Stimulated activated CD8-positive, alpha-beta memory T cell treated with anti-CD3 and anti-CD28 coated beads, Interleukin-4, amount 100 ng/mL, for 4 hours (primary cell): ENCODE data around the gene NHLRC3.
A peak's percentile ranks its signal among the peaks of the same experiment; 100 is the strongest.
"Not testable (repeated sequence)": the region's sequence is repeated elsewhere in the genome, so short reads cannot be mapped to it uniquely, and the experiment has no call there.

Experiments
- DNase-seq, 2 donors: peaks; one replicate each; pipeline ENCODE4 v3.0.0-alpha.2; 2020; ENCODE audit warnings: low read depth in 2 of 2, low spot score in 1 of 2

NHLRC3 gene, protein sequence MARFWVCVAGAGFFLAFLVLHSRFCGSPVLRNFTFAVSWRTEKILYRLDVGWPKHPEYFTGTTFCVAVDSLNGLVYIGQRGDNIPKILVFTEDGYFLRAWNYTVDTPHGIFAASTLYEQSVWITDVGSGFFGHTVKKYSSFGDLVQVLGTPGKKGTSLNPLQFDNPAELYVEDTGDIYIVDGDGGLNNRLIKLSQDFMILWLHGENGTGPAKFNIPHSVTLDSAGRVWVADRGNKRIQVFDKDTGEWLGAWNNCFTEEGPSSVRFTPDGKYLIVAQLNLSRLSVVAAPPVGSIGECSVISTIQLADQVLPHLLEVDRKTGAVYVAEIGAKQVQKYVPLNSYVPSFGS

DNA sequence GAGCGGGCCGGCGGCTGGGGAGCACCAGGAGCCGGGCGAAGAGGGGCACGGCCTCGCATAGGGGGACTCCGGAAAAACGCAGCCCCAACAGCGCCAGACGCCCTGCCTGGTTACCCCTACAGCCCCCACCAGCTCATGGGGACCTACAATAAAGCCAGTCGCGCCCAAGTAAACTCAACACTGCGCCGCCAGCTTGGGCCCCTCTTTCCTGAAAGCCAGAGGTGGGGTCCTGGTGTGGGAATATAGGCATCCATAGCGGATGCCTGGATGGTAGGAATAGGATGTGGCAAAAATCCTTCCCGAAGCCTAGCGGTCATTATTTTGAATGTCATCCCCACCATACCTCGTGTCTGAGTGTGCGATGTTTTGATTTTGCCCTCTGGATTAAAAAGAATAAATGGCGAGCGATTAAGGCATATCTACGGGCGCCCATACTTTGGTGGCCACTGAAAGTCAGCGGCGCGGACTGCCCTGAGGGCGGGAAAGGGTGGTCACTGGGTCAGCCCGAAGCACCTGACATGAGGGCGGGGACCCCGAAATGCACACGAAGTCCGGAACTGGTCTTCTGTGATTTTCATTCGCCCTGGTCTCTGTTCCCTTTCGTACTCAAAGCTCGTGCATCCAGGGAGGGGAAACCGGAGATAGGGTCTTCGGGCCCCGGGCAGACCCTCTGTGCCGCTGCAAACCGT lies at the start of gene NHLRC3, which contains the start of gene PROSER1:
Gene NHLRC3, plus strand, starts transcription at position 577 of the 689 bp plus-strand sequence. CDS start 184 bp downstream, outside the sequence.
Gene PROSER1, minus strand, starts transcription at position 210 of the 689 bp plus-strand sequence. CDS start 847 bp downstream, outside the sequence.
- peak; percentile 66 to 69 for DNase-seq

DNA sequence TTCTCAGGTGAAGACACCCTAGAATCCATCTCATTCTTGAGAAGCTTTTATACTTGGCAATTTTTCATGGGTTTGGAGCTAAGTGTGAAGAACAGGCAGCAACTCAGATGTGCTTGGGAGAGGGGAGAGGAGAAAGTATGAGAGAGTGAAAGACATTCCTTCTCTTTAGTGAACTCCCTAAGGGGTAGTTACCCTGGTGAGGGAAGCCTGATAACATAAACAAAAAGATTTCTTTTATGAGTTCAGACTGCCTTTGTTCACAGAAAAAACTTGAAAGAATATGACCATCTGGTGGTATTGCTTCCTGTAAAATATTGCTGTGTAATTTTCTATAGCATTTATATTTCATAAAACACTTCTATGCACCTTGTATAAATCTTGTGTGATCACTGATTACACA lies 47.6 kb upstream of the NHLRC3 start, which contains the start of gene STOML3:
Gene STOML3, minus strand, starts transcription at position 139 of the 400 bp plus-strand sequence. Its CDS starts 110 bp downstream, at position 29.
- no peak for DNase-seq

DNA sequence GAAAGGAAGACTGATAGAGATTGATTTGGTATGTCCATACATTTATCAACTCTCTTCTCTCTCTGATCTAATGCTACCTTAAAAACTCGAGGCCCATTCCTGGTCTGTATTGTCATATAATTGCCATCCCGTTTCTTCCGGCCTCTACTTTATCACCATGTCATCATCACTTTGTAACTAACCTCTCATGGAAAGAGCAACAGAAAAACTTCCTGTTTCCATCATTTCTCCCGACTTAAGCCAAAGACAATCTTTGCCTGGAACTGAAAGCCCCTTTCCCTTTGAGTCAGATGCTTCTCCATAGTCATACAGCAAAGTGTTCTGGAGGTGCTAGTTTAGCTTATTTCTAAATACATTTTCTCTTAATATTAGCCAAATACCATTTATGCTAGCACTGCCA lies 44.9 kb upstream of the NHLRC3 start:
- DNase-seq = no peak

DNA sequence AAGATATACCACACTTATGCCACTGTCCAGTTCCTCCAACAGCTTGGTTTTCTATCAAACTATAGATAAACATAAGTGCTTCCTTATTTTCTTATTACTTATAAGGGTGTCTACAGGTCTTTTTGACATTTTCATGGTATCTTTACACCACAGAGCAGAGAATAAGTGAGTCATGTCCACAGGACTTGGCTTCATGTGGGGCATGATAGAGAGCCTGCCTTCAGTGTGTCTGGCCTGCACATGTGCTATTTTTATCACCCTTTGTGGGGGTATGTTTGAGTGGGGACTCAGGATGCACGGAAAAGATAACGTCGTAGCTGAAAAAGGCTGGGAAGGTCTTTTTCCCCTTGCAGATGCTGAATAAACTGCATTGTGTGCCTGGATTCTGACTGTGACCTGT lies 39.5 kb upstream of the NHLRC3 start:
- DNase-seq = no peak

DNA sequence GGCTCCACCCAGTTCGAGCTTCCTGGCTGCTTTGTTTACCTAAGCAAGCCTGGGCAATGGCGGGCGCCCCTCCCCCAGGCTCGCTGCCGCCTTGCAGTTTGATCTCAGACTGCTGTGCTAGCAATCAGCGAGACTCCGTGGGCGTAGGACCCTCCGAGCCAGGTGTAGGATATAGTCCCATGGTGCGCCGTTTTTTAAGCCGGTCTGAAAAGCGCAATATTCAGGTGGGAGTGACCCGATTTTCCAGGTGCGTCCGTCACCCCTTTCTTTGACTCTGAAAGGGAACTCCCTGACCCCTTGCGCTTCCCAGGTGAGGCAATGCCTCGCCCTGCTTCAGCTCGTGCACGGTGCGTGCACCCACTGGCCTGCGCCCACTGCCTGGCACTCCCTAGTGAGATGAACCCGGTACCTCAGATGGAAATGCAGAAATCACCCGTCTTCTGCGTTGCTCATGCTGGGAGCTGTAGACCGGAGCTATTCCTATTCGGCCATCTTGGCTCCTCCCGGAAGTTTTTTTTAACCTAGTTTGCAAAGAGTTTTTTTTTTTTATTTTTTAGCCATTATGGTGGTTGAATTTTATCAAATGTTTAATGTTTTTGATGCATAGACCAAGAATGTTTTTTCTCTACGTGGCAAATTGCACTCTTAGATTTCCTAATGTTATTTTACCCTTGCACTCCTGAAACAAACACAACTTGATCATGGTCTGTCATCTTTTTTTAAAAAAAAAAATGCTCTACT lies 31.7 kb upstream of the NHLRC3 start:
- not testable (repeated sequence) for DNase-seq

DNA sequence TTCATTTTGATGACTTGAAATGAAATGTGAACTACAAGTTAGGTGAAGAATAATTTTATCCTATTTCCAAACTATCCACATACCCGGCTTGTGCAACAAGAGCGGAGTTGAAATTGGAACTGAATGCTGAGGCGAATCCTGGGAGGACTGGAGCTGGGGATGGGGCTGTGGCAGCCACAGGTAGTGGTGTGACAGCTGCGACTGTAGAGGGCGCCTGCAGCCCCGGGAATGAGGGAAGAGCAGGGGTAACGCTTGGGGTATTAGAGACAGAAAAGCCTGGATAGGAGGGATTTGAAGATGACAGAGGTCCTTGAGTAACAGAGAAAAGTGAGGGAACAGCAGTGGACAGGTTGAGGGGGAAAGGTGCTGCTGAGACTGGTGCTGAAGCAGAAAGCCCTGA lies 25.6 kb upstream of the NHLRC3 start:
- no peak for DNase-seq

DNA sequence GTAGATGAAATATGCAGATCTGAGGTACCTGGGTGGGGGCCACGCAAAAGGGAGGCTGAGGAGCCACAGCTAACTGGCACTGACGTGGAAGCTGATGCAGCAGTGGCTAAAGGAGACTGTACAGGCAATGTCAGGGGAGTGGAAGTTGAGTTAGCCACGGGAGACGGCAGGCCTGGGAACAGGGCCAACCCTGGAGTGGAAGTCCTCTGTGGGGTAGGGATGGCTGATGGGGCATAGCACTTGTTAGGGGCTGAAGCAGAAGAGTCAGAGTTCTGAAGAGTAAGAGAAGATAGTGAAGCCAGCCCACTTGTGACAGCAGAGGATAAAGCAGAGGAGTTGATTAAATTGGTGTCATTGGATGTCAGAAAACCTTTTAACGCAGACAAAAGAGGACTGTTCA lies 24.8 kb upstream of the NHLRC3 start:
- no peak for DNase-seq

DNA sequence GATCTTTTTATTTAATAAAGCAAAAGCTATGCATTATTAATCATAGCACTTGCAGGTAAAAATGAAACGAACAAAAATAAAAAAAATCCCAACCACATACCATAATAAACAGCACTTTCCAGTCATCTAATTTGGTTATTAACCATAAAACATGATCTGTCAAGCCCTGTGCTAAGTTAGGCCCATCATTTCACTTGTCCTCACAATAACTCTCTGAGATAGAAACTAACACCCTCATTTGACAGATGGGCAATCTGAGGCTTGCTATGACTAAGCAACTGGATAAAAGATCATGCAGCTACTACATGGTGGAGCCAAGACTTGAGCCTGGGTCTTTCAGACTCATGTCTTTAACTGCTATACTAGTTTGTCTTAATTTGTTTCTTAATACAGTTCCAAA lies 22.2 kb upstream of the NHLRC3 start:
- DNase-seq = no peak

DNA sequence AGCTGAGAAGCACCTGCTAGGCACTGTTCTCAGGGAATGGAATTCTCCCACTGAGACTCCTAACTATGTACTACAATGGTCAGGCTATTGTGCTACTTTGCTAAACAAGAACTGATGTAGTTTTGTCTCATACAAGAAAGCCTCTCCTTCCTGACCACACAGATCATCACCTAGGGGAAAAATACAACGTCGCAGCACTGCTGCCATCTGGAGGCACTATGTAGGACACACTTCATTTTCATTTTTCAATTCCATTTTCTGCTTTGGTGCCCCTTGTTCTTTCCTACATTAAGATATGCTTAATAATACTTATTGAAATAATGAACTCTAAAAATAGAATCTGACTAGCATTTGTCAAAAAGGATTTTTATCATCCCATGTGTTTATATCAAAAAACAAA lies 21.5 kb upstream of the NHLRC3 start:
- no peak for DNase-seq

DNA sequence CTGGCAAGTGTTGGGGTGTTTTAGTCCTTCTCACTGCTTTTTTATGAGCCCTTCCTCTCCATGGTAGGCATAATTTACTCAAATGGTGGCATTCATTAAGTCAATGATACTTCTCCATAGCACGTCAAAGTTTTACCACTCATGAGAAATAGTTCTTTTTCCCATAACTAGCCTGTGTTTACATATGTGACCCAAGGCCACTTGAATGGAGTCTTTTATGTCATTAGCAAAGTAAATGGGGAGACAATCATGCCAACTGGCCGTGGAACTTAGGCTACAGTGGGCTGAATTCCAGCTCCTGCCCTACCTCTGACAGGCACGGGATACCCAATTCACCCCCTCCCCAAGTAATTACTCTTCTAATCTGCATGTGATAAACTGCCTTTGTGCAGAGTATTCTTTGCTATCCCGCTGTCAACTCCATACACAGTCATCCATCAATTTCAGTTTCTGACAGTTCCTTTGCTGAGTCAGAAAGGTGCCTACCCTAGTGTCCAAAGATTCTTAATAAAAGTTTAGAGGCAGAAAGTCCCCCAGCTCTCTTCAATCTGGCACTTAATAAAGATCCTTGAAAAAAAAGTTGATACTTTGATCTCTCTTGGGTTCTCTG lies 17.3 kb upstream of the NHLRC3 start:
- no peak for DNase-seq

DNA sequence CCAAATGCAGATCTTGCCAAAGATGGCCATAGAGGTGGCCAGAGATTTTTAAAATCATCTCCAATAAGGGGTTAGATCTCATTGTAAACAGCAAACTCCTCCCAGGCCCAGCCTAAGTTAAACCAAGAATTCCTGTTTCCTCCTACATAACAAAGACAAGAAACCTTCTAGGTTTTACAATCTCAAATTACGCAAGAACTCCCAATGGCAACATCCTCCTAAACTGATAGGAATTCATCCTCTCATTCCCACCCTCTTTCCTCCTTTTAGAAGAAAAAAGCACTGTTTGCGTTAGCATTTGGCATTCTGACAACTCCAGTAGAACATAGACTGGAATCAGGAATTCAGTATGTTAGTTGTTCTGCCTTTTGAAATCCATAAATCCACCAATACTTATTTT lies 14.9 kb upstream of the NHLRC3 start:
- DNase-seq = no peak

DNA sequence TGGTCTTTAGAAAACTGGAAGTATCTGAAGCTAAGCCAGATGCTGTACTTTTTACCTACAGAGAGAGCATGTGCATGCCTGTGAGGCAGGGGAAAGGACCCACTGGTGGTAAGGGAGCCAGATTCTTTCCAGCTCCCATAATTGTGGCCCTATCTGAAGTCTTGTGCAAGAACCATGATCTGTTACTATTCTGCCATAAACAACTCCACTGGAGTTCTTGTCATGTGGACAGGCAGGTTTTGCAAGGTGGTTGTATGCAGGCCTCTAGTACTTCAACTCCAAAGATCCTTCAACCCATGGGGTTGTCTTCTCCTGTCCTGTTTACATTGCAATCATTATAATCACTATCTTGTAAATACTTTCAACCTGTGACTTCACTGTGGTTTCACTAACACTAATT lies 14.5 kb upstream of the NHLRC3 start:
- DNase-seq = no peak

DNA sequence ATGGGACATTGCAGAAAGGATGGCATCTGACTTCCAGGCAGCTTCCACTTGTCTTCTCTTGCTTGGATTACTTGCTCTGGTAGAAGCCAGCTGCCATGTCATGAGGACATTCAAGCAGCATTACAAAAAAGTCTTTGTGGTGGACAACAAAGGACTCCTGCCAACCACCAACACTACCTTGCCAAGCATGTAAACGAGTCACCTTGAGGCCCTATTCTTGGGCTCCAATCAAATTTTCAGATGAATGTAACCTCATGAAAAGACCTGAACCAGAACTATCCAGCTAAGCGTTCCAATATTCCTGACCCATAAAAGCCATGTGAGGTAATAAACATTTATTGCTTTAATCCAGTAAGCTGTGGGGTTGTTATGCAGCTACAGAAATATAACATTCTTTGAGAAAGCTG lies 12.8 kb upstream of the NHLRC3 start:
- no peak for DNase-seq

DNA sequence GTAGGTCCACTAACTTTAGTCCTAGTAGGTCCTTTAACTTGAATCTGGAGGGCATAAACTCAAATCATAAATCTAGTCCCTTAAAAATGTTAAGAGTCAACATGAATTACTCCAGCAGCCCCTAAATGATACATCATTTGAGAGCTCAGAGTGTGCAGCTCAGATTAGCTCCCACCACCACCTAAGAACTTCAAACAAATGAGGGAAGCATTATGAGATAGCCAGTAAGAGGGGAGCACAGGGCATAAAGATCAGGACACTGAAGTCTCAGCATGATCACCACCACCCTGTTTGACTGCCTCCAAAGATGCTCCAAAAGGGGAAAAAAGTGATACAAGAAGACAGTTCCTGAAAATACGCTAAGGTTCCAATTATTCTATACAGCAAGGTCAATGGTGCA lies 6.1 kb upstream of the NHLRC3 start:
- no peak for DNase-seq

DNA sequence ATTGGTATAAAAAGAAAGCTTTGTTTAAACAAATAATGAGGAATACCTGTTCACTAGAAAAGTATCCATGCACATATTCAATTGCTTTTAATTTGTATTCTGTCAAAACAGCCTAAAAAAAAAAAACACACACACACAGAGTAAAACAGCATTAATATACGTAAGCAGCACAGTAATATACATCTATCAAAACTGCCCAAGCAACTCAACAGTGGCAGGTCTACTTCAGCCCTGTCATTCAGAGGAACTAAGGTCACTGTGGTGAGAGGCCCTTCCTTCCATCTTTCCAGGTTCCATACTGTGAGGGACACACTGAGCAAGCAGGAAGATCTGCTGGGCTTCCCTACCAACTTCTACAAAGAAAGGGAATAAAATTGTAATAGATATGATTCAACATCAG lies 4.2 kb upstream of the NHLRC3 start:
- no peak for DNase-seq

DNA sequence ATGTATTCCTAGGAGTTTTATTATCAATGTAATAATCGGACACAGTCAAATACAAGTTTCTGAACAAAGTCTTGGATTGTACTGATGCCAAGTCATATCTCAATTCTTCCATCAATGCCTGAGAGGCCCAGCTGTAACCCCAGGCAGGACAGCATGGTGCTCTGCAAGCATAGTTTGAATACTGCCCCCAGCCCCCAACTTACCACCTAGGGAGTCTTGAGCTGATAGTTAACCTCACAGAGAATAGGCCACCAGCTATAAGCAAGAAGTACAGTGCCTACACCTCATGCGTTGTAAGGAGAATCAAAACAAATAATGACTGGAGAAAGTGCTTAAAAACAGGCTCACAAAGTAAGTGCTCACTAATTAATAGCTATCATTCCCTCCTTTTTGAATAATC lies 3.1 kb upstream of the NHLRC3 start:
- no peak for DNase-seq

DNA sequence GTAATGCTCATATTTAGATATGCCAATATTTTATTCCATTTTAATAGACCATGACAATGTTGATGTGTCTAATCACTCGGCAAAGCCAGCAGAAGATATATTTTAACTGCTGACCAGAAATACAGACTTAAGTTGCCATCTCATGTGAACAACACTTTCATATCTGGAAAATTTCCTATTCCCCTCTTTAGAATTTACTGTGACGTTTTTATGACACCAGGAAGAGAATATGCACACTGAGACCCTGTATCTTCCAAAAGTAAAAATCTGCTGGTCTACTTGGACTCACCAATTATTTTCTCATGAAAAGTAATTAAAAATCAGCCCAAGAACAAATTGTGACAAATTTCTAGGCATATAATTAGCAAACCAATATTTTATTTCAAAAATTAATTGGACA lies 2.5 kb upstream of the NHLRC3 start:
- DNase-seq = no peak

DNA sequence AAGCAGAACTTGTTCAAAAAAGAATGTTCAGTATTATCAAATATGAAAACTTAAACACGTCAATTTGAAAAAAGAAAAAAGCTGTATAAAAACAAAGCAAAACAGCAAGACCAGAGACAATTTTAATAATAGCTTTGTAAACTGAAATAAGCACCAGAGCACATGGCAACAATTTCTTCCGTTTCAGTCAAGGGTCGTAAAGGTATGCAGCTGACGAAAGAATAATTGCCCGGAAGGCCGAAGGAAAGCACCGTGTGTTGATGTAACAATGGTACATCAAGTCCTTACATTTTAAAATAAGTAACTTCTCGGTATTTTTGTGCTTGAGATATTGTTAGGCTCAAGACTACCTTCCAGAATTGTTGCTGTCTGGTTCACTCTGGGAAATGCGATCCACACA lies 2.0 kb upstream of the NHLRC3 start:
- no peak for DNase-seq

DNA sequence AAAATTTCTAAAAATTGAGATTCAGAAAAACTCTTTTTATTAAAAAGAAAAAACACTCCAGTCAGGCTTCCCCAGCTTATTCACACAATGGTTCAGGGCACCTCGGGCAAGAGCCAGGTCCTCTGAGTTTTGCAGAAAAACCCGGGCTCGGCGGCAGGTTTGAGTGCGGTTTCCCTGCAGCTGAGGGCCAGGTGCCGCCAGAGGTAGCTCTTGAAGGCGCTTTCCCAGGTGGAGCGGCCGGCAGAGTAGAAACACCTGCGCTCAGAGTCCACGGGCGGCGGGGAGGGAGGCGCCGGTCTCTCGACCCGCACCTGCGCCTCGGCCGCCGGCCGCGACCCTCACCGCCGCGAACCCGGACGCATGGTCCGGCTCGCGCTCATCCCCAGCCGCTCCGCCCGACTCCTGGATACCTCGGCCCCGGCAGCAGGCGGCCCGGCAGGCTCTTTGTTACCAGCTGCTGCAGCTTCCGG lies 811 bp upstream of the NHLRC3 start:
- peak in 1 of 2 donors; percentile 8 for DNase-seq

DNA sequence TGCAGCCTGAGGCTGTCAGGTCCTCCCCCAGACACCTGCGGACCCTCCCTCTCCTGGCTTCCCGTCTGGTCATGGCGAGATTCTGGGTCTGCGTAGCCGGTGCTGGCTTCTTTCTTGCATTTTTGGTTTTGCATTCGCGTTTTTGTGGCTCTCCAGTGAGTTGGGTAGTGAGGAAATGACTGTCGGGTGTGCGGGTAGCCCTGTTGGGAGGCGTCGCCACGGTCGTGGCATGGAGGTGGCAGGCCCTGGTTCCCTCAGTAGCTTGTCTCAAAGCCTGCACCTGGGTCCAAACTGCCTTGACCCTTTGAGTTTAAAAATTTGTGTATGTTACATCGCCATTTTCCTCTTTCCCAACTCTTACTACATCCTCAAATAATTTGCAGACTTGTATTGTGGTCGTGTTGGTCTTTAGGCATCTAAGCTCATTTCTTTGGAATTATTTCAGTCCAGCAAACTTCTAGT lies 344 bp downstream of the NHLRC3 start:
- DNase-seq = peak; percentile 7 to 8

DNA sequence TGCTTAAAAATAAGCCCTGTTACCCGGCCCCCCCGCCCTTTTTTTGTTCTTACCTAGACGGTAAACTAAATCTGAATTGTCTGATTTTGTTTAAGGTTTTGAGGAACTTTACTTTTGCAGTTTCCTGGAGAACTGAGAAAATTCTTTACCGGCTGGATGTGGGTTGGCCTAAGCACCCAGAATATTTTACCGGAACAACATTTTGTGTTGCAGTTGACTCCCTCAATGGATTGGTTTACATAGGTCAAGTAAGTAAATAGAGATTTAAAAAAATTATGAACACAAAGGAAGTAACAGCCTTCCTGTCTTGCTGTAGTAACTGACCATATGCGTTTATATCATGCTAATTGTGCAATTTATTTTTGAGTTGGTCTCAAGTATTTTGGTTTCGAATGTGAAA lies 785 bp downstream of the NHLRC3 start:
- DNase-seq = no peak
